Mesenteric fat pad (tissue), 1 donor: Measurements from ENCODE around the gene SRSF7. TPM values are rescaled to one million over a fixed set of nuclear protein-coding genes. Genes with fewer than 3 reads are reported as not detected.
"Not testable (repeated sequence)": the region's sequence is repeated elsewhere in the genome, so short reads cannot be mapped to it uniquely, and the experiment has no call there.

Experiments used
- DNase-seq: peaks from one replicate; pipeline ENCODE4 v3.0.0-alpha.2; 2020; ENCODE audit warnings: low spot score
- total RNA-seq: library from RNA; stranded (reverse); fragmentation: NEBNext Ultra II Directional; extraction: Animal tissue kit (Norgen Biotek cat#: 25700); gene quantifications from one replicate; pipeline ENCODE4 v1.2.1, GENCODE V29; 2021
- donor health status: DM: yes; HTN: yes; CAD: no.

The SRSF7 gene
- total RNA-seq, 1 donor from 2014 or later: 151 TPM

- DNase-seq: no peak
These were observed 17.7 kb downstream of the SRSF7 start for GRCh38 chr2:38733300-38733971.

DNA sequence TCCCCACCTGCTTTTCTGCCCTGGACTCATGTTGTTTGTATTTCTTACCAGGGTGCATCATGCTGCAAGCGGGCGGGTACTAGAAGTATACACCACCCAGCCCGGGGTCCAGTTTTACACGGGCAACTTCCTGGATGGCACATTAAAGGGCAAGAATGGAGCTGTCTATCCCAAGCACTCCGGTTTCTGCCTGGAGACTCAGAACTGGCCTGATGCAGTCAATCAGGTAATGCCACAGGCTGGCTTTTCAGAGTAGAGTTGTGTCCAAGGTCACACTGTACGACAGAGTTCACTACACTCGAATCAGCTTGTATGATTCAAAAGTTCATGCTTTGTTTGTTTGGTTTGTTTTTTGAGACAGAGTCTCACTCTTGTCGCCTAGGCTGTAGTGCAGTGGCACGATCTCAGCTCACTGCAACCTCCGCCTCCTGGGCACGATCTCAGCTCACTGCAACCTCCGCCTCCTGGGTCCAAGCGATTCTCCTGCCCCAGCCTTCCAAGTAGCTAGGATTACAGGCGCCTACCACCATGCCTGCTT, 19.4 kb downstream of the SRSF7 start:
- DNase-seq: no peak

GRCh38 chr2:38731090-38731489, 20.1 kb downstream of the SRSF7 start:
- DNase-seq: no peak

DNA sequence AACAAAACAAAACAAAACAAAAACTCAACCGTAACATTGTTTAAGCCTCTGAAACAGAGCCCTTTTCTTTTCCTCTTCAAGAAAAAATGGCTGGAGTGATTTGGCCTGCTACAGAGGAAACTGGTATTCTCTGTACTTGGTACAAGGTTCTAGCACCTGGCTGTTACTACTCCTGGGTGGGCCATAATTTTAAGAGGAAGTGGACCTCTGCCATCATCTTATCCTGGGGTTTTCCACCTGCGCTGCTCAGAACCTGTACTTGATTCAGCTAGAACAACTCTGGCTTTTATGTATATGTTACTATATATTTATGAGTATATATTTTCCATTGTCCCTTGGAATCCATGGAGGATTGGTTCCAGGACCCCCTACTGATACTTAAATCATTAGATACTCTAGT, 22.5 kb downstream of the SRSF7 start:
- no peak for DNase-seq

DNA sequence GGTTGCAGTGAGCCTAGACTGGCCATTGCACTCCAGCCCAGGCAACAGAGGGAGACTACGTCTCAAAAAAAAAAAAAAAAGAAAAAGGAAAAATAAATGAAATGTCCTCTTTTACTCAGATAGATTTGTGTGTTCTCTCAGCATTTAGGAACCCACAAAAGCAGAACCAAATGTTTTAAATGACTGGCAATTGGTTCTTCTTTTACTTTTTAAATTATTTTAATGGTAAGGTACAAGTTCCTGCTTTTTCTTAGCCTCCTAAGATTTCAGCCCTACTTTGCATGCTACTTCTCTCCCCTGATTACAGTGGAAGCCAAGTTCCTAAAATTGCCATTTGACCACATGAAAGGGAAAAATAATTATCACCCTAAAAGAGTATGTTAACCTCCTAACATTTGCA, 23.5 kb downstream of the SRSF7 start:
- no peak for DNase-seq

- no peak for DNase-seq
These were observed 28.0 kb downstream of the SRSF7 start for GRCh38 chr2:38723173-38723572.

DNA sequence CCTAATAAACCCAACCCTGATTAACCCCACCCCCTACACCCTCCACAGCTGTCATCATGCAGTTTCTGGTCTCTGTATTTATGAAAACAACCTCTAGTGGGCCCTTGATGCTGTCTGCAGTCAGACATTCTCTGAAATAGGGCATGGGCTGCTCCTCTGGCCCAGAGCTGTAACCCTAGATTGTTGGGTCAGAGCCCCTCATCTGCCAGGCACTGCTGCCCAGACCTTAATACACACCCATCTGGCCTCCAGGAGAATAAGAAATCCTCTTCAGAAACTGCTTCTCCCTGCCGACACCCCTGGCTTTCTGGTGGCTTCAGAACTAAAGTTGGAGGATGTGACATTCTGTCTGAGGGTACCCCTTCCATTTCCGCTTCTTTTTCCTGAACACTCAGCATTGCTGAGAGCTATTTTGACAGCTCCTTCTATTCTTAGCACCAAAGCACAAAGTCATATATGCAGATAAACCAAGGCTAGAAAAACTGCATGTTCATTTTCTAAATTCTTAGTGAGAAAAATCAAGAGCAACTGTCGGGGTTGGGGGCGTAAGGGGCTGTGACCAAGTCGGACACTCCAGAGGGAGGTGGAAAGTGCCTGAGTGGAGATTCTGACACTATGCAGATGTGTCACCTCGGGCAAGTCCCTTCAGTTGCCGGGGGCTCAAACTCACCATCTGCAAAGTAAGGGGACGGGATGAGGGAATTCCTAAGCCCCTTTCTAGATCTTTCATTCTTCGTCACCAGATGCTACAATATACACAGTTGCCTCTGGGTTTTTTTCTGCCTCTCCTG, 28.7 kb downstream of the SRSF7 start:
- DNase-seq: no peak

DNA sequence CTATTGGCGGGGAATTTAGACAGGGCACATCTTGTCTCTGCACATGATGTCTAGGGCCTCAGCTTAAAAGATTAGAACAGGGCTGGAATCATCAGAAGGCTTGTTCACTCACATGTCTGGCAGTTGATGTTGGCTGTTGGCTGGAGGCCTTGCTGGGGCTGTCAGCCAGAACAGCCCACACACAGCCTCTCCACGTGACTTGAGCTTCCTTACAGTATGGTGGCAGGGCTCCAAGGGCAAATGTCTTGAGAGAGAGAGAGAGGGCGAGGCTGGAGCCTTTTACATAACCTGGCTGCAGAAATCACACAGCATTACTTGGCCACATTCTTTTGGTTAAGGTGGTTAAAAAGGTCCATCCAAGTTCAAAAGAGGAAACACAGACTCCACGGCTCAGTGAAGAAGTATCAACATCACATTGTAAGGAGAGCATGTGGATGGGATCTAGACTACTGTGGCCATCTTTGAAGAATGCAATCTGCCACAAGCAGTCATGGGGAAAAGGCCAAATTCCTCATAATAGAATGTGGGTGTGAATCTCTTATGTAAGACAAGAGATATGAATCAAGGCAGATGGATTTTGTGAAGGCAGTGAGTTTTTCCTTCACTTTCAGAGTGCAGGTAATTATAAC, 30.4 kb downstream of the SRSF7 start:
- DNase-seq: no peak

DNA sequence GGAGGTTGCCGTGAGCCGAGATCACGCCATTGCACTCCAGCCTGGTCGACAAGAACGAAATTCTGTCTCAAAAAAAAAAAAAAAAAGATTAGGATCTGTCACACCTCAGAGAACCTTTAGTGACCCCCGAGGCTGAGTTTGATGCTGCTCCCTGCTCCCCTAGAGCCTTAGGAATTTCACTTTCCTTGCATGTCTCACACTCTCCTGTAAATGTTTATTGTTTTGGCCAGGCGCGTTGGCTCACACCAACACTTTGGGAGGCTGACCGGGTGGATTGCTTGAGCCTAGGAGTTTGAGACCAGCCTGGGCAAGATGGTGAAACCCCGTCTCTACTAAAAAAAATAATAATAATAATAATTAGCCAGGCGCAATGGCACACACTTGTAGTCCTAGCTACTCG, 31.5 kb downstream of the SRSF7 start:
- DNase-seq: no peak

DNA sequence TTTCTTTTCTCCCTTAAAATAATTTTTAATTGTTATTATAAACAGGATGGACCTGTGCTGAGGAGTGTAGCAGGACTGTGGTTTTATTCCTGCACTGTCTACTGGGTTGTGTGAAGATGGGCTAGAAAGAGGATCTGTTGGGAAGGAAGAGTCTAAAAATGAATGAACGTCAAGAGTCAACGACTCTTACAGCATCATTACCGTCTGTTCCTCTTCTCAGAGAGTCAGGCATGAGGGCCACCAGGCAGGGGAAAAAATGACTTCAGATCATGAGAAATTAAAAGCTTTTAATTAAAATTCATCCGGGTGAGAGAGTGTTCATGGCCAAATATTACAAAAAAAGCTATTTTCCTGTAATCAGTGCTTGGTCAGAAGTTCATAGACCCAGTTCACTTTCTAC, 32.6 kb downstream of the SRSF7 start:
- DNase-seq: no peak

- DNase-seq: no peak
These were observed 35.0 kb downstream of the SRSF7 start for GRCh38 chr2:38716185-38716584.

GRCh38 chr2:38714941-38715340, 36.2 kb downstream of the SRSF7 start:
- DNase-seq: not testable (repeated sequence)

- no peak for DNase-seq
These were observed 37.8 kb downstream of the SRSF7 start for GRCh38 chr2:38713338-38713737.

- DNase-seq: no peak
These were observed 38.3 kb downstream of the SRSF7 start for GRCh38 chr2:38712871-38713270.

- no peak for DNase-seq
These were observed 38.7 kb downstream of the SRSF7 start for GRCh38 chr2:38712413-38712812.

DNA sequence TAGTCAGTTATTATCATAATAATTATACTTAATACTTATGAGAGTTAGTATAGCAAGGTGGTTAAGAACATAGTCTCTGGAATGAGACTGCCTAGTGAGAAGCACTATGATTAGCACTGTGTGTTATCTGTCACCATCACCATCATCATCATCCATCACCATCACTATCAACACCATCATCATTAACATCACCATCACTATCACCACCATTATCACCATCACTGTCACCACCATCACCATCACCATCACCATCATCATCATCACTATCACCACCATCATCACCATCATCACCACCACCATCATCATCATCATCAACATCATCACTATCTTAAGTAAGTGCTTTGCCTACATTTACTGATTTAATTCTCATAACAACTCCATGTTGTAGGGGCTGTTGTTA, 39.6 kb downstream of the SRSF7 start:
- no peak for DNase-seq

DNA sequence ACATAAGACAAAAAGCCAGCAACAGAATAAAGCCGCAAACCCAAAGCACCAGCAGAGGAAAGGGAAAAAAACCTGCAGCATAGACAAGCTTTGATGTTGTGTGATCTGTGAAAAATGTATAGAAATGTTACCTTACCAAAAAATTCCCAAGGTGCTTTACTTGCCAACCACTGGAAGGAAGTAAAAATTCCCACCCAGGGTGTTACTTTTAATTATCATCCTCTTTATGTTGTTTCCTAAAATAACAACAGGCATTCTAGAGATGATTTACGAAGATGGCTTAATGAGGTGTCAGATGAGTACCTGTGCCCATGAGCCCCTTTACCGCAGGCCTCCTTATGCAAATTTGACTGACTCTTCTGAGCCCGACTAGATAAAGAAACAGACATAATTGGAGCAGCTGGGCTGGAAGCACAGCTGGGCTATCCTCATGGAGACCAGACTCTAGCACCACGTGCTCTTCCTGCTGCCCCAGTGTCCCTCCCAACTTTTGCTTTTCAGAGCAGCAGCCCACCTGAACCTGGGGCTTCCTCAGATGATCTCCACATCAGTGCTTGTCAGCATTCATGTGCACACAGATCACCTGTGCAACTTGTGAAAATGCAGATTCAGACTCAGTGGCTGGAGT, 41.5 kb downstream of the SRSF7 start:
- DNase-seq: no peak

- DNase-seq: no peak
These were observed 42.1 kb downstream of the SRSF7 start for GRCh38 chr2:38708900-38709566.

DNA sequence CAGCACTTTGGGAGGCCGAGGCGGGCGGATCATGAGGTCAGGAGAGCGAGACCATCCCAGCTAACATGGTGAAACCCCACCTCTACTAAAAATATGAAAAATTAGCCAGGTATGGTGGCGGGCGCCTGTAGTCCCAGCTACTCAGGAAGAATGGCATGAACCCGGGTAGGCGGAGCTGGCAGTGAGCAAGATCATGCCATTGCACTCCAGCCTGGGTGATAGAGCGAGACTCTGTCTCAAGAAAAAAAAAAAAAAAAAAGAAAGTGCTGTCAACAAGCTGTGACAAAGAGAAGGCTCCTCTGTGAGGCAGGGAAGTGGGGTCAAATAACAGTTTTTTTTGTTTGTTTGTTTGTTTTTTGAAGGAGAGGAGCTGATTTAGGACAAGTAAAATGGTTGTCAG, 42.7 kb downstream of the SRSF7 start:
- not testable (repeated sequence) for DNase-seq

DNA sequence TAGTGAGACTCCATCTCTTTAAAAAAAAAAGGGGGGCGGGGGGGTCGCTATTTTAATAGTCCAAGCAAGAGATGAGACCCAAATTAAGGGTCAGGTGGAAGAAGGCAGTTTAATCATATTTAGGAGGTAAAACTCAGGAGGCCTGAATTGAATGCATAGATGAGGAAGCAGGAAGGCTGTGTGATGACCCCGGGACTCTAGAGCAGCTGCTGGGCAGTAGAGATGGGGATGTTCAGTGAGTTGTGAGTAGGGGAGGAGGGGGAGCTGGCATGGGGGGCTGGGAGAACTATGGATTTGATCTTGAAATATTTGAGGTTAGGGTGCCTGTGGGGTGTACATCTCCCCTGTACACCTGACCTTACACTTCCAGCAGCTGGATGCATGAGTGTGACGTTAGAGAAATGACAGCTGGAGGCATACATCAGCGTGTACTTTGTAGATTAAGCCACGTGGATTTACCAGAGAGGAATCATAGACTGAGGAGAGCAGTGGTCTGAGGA, 44.3 kb downstream of the SRSF7 start:
- DNase-seq: no peak

DNA sequence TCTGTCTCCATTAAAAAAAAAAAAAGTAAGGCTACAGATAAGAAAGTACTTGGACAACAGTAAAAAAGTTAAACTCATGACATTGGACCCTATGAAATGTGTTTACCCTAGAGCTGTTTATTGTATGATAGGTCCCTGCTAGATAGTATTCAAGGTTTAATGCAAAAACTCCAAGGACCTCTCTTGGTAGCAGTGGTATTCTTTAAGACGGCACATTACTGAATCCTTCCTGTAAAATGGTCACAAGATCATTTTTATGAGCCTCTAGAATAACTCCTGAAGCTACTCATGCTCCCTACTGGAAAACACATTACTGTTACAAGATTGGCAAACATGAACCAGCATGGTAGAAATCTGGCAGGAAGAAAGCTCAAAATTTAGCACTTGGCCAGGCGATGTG, 46.5 kb downstream of the SRSF7 start:
- no peak for DNase-seq
